Tibial nerve (tissue), 3 donors: ENCODE results near the gene YRDC.

Experiments
- EP300 ChIP-seq, 2 donors: sonication (generic); formaldehyde crosslinking; IDR thresholded peaks; one replicate each; pipeline ENCODE4 v1.6.1; 2017; ENCODE audit warnings: antibody characterized with exemption in 2 of 2, mild to moderate bottlenecking in 1 of 2
- POLR2A ChIP-seq, 2 donors: fragments of 450-650 bp; IDR thresholded peaks; one replicate each; pipeline ENCODE4 v1.6.1; 2017; ENCODE audit warnings: antibody characterized with exemption in 2 of 2, mild to moderate bottlenecking in 2 of 2, moderate library complexity in 2 of 2

DNA sequence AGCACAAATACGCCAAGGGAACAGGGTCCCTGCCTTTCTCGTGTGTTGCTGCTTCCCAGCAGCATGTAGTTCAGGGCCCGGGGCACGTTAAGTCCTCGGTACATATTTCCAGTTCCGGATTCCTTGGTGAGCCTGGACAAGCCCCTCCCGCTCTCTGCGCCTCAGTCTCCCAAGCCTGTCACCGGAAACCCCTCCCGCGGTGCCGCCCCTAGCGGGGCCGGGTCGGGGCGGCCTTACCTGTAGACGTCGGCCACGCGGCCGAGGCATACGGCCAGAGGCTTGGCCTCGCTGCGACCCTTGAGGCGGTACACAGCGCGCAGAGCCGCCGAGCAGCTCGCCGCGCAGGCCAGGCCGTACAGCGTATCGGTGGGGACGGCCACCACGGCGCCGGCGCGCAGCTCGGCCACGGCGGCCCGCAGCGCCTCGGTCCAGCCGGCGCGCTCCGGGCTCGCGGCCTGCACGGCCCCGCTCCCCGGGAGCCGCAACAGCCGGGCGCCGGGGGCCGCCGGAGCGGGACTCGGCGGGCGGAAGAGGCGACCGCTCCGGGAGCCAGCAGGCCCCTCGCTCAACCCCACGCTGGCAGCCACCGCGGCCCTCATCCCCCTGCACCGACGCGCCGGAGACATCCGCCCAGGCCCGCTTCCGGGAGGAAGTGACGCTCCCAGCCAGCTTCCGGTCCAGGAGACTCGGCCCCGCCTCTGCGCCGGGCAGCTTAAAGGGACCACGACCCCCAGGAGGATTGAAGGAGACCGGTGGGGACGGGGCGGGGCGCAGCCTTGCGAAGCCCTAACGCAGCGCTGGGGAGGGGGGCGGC is at the start of gene YRDC, which contains the start of gene C1orf122:
- TF ChIP-seq POLR2A (IDR thresholded peaks at IDR 0.05) (peak; percentile 45 to 56), EP300 (IDR thresholded peaks at IDR 0.05) (peak; percentile 58 to 91)
